Epithelial cell of esophagus (primary cell): ENCODE results near the gene CRAMP1.
A peak's percentile ranks its signal among the peaks of the same experiment; 100 is the strongest.

ENCODE experiments used
- DNase-seq: peaks from one replicate; pipeline ENCODE4 v3.0.0; 2010; ENCODE audit warnings: low read depth
- H3K4me3 ChIP-seq: 2 replicates; pipeline ENCODE4 v1.5.1; 2011; ENCODE audit warnings: mild to moderate bottlenecking, low read length, control low read depth
- CTCF ChIP-seq: IDR thresholded peaks from 2 replicates; pipeline ENCODE4 v1.5.1; 2011; ENCODE audit warnings: low read depth, mild to moderate bottlenecking, low read length, control low read depth, inconsistent platforms; ENCODE audit not compliant: insufficient read depth; ENCODE audit errors: missing control alignments

Gene CRAMP1

GRCh38 chr16:1610899-1611632, 1.1 kb upstream of the CRAMP1 start:
- TF ChIP-seq CTCF: no peak
- DNase-seq: no peak
- peak overlapping the region; percentile 67 for H3K4me3 ChIP-seq

- H3K4me3 ChIP-seq: peak overlapping the region; percentile 82
- DNase-seq: peak; percentile 16
- TF ChIP-seq CTCF: no peak
These were observed 1.1 kb downstream of the CRAMP1 start for GRCh38 chr16:1613211-1613622.

GRCh38 chr16:1613728-1614455, 1.7 kb downstream of the CRAMP1 start:
- peak; percentile 59 for DNase-seq
- peak overlapping the region; percentile 82 for H3K4me3 ChIP-seq
- TF ChIP-seq CTCF: no peak

- peak overlapping the region; percentile 58 for H3K4me3 ChIP-seq
- no peak for TF ChIP-seq CTCF
- peak; percentile 55 for DNase-seq
These were observed 2.4 kb downstream of the CRAMP1 start for GRCh38 chr16:1614456-1615102.

- H3K4me3 ChIP-seq: peak overlapping the region; percentile 58
- no peak for TF ChIP-seq CTCF
- DNase-seq: peak; percentile 9
These were observed 3.6 kb downstream of the CRAMP1 start for GRCh38 chr16:1615761-1616160.

GRCh38 chr16:1619976-1620375, 7.8 kb downstream of the CRAMP1 start:
- H3K4me3 ChIP-seq: no peak overlapping the region
- no peak for DNase-seq
- TF ChIP-seq CTCF: no peak
